ENCODE data around the gene NTRK1.

NTRK1 gene

GRCh38 chr1:156929596-156930238, 69.1 kb downstream of the NTRK1 start:
- no peak for DNase-seq (ENCODE audit: insufficient read length, low spot score)
- FAIRE-seq: no peak

DNA sequence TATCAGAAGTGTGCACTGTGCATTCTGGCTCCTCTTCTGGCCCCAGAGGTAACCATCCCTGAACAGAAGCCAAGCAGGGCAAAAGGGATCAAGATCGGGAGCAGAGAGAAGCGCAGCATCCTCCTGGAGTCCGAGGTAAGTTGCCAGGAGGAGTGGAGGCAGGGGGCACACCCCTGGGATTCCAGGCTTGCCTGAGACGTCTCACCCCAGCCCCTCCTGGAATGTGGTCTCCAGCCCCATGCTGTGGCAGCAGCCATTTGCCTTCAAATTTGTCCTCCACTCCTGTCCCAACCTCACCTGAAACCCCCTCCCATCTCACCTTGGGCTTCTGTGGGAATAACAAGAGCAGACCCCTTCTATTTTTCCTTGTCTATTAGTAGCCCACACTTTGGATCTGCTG, 69.8 kb downstream of the NTRK1 start:
- FAIRE-seq: no peak
- DNase-seq (ENCODE audit: insufficient read length, low spot score): no peak

Data from GM19239 (cell line).